LNCAP (cell line): ENCODE results near the gene ACACA.

ENCODE experiments used
- CTCF ChIP-seq: fragments of 450-650 bp; IDR thresholded peaks from 2 replicates; pipeline ENCODE4 v1.5.1; 2017; ENCODE audit warnings: mild to moderate bottlenecking

The ACACA gene

GRCh38 chr17:37373530-37374159 is 33.0 kb downstream of the ACACA start:
- peak; percentile 99 for TF ChIP-seq CTCF

GRCh38 chr17:37368577-37368976 is 38.1 kb downstream of the ACACA start:
- TF ChIP-seq CTCF = no peak

GRCh38 chr17:37365589-37365988 is 41.0 kb downstream of the ACACA start:
- TF ChIP-seq CTCF = no peak

- TF ChIP-seq CTCF = no peak
These were observed 45.1 kb downstream of the ACACA start for GRCh38 chr17:37361543-37361942.

- no peak for TF ChIP-seq CTCF
These were observed 46.0 kb downstream of the ACACA start for GRCh38 chr17:37360632-37361031.

- no peak for TF ChIP-seq CTCF
These were observed 46.9 kb downstream of the ACACA start for GRCh38 chr17:37359682-37360188.

GRCh38 chr17:37358830-37359681 is 47.6 kb downstream of the ACACA start:
- TF ChIP-seq CTCF = no peak
